PC-9 (cell line): Measurements from ENCODE around the gene ADGRL3. TPM values are rescaled to one million over a fixed set of nuclear protein-coding genes. Genes with fewer than 3 reads are reported as not detected.
A peak's percentile ranks its signal among the peaks of the same experiment; 100 is the strongest.

Source experiments
- BruUV-seq: library from RNA; stranded (reverse); fragments of 400-500 nt; replicated peaks from 2 replicates; lab custom pipeline; 2021; lab: Mats Ljungman, UMichigan
- CTCF ChIA-PET: fragments of 300-600 bp; sonication (Branson Sonifier 250); formaldehyde crosslinking; loops from one replicate; lab custom pipeline; 2022; ENCODE audit warnings: antibody characterized with exemption; lab: Charles Lee
- POLR2A ChIA-PET: fragments of 300-600 bp; sonication (Branson Sonifier 250); formaldehyde crosslinking; loops from one replicate; lab custom pipeline; 2022; ENCODE audit warnings: antibody characterized with exemption; ENCODE audit not compliant: unreplicated experiment; lab: Charles Lee
- DNase-seq, 2 experiments: peaks; one replicate each; pipeline versions ENCODE4 v3.0.0 to v3.0.0-alpha.2; 2015 to 2022; ENCODE audit warnings: mixed read lengths in 1 of 2
- H2AFZ ChIP-seq: fragments of 200-600 bp; sonication (generic); 2 replicates; pipeline ENCODE4 v1.8.1; 2017; ENCODE audit warnings: antibody characterized with exemption
- H3F3A ChIP-seq: fragments of 200-600 bp; sonication (generic); 2 replicates; pipeline ENCODE4 v1.8.1; 2017; ENCODE audit warnings: antibody characterized with exemption, mild to moderate bottlenecking, low read depth; ENCODE audit not compliant: insufficient read depth
- H3K27ac ChIP-seq: fragments of 200-600 bp; sonication (generic); 2 replicates; pipeline ENCODE4 v1.6.1; 2016; ENCODE audit warnings: mixed run types
- H3K27me3 ChIP-seq: fragments of 200-600 bp; sonication (generic); 2 replicates; pipeline ENCODE4 v1.6.1; 2016; ENCODE audit warnings: low read depth, mixed run types; ENCODE audit not compliant: insufficient read depth
- H3K36me3 ChIP-seq: fragments of 200-600 bp; sonication (generic); 2 replicates; pipeline ENCODE4 v1.6.1; 2016; ENCODE audit warnings: low read depth, mixed run types
- H3K4me1 ChIP-seq: fragments of 200-600 bp; sonication (generic); replicated peaks from 2 replicates; pipeline ENCODE4 v1.6.1; 2016; ENCODE audit warnings: mixed run types; ENCODE audit not compliant: insufficient read depth
- H3K4me2 ChIP-seq: fragments of 200-600 bp; sonication (generic); 2 replicates; pipeline ENCODE4 v1.6.1; 2017; ENCODE audit warnings: mixed run types
- H3K4me3 ChIP-seq: fragments of 200-600 bp; sonication (generic); 2 replicates; pipeline ENCODE4 v1.6.1; 2016; ENCODE audit warnings: mixed run types
- H3K79me2 ChIP-seq: fragments of 200-600 bp; sonication (generic); 2 replicates; pipeline ENCODE4 v1.6.1; 2017; ENCODE audit warnings: low read depth, mixed run types
- H3K9me2 ChIP-seq: fragments of 200-600 bp; sonication (generic); 2 replicates; pipeline ENCODE4 v1.8.1; 2017; ENCODE audit warnings: mild to moderate bottlenecking; ENCODE audit not compliant: insufficient read depth
- H3K9me3 ChIP-seq: fragments of 200-600 bp; sonication (generic); 2 replicates; pipeline ENCODE4 v1.8.1; 2016; ENCODE audit warnings: low read depth; ENCODE audit not compliant: insufficient read depth
- H4K20me1 ChIP-seq: fragments of 200-600 bp; sonication (generic); 2 replicates; pipeline ENCODE4 v1.8.1; 2017; ENCODE audit not compliant: insufficient read depth
- CTCF ChIP-seq: fragments of 200-600 bp; sonication (generic); conservative IDR thresholded peaks from 2 replicates; pipeline ENCODE4 v1.6.1; 2017; ENCODE audit warnings: mixed run types, antibody characterized with exemption, mild to moderate bottlenecking, moderate library complexity
- EZH2 ChIP-seq: fragments of 200-600 bp; sonication (generic); IDR thresholded peaks from 2 replicates; pipeline ENCODE4 v1.8.0; 2017; ENCODE audit warnings: antibody characterized with exemption, low read depth
- intact Hi-C: fragments of 100-400 bp; cut with micrococcal nuclease; formaldehyde crosslinking; loops from one replicate; pipeline ENCODE4 v1.10.0; 2022; ENCODE audit not compliant: unreplicated experiment
- total RNA-seq: library from RNA; stranded (reverse); gene quantifications from 2 replicates; pipeline ENCODE4 v1.2.3, GENCODE V29; 2021

The ADGRL3 gene
- total RNA-seq, 1 experiment from 2014 or later: 1.6 TPM

GRCh38 chr4:61741327-61742096, 541.4 kb downstream of the ADGRL3 start:
- intact Hi-C loops: no loop called here
- no peaks in the 10 kb centered on the region for H3K27me3 ChIP-seq
- no peak overlapping the region for H3K4me2 ChIP-seq
- DNase-seq: no peak
- ChIA-PET CTCF (no interaction called here), POLR2A (no interaction called here)
- H4K20me1 ChIP-seq: no peaks in the 10 kb centered on the region
- H3K4me3 ChIP-seq: no peak overlapping the region
- H3K27ac ChIP-seq: no peak overlapping the region
- no peaks in the 10 kb centered on the region for H3K9me3 ChIP-seq
- no peaks in the 10 kb centered on the region for H3K9me2 ChIP-seq
- H2AFZ ChIP-seq: no peak overlapping the region
- TF ChIP-seq EZH2 (no peak), CTCF (0 out of 2 replicates have a peak, but pooled peaks have one; percentile 20)
- no peaks in the 10 kb centered on the region for H3F3A ChIP-seq
- no peaks in the 10 kb centered on the region for H3K4me1 ChIP-seq
- BruUV-seq: no TSS peak
- H3K79me2 ChIP-seq: no peaks in the 10 kb centered on the region
- no peaks in the 10 kb centered on the region for H3K36me3 ChIP-seq

GRCh38 chr4:61750810-61751209, 550.7 kb downstream of the ADGRL3 start:
- TF ChIP-seq CTCF (no peak), EZH2 (no peak)
- POLR2A ChIA-PET: no interaction called here
- Histone ChIP-seq H3K4me3 (no peak overlapping the region), H3K9me3 (no peaks in the 10 kb centered on the region), H3K27me3 (no peaks in the 10 kb centered on the region), H3K4me2 (no peak overlapping the region), H3F3A (no peaks in the 10 kb centered on the region), H2AFZ (no peak overlapping the region), H3K79me2 (no peaks in the 10 kb centered on the region), H3K36me3 (no peaks in the 10 kb centered on the region), H3K9me2 (no peaks in the 10 kb centered on the region), H3K27ac (no peak overlapping the region), H3K4me1 (no peaks in the 10 kb centered on the region), H4K20me1 (no peaks in the 10 kb centered on the region)
- intact Hi-C loops: no loop called here
- CTCF ChIA-PET: no interaction called here
- no peak for DNase-seq
- BruUV-seq: no TSS peak

GRCh38 chr4:61752617-61753016, 552.5 kb downstream of the ADGRL3 start:
- POLR2A ChIA-PET: no interaction called here
- no peaks in the 10 kb centered on the region for H3K36me3 ChIP-seq
- no peaks in the 10 kb centered on the region for H3K4me1 ChIP-seq
- H2AFZ ChIP-seq: no peak overlapping the region
- H3K4me3 ChIP-seq: no peak overlapping the region
- H3K4me2 ChIP-seq: no peak overlapping the region
- CTCF ChIA-PET: no interaction called here
- H3K27ac ChIP-seq: no peak overlapping the region
- no peaks in the 10 kb centered on the region for H3K9me3 ChIP-seq
- intact Hi-C loops: no loop called here
- H3K79me2 ChIP-seq: no peaks in the 10 kb centered on the region
- H3K9me2 ChIP-seq: no peaks in the 10 kb centered on the region
- BruUV-seq: no TSS peak
- TF ChIP-seq EZH2 (no peak), CTCF (no peak)
- no peaks in the 10 kb centered on the region for H3K27me3 ChIP-seq
- H4K20me1 ChIP-seq: no peaks in the 10 kb centered on the region
- no peak for DNase-seq
- no peaks in the 10 kb centered on the region for H3F3A ChIP-seq
